ENCODE results near the gene GPR108.
A peak's percentile ranks its signal among the peaks of the same experiment; 100 is the strongest.
"Not testable (repeated sequence)": the region's sequence is repeated elsewhere in the genome, so short reads cannot be mapped to it uniquely, and the experiment has no call there.

GPR108 gene

GRCh38 chr19:6711078-6711361, 26.4 kb downstream of the GPR108 start (continued):
- TF ChIP-seq CREB5 (CRISPR knock-in tag; IDR thresholded peaks at IDR 0.05; ENCODE audit: low read depth) (no peak), ZFP30 (CRISPR knock-in tag; IDR thresholded peaks at IDR 0.05) (no peak)

- 0 out of 3 replicates have a peak, but pooled peaks have one; percentile 29 for ATAC-seq
- TF ChIP-seq ESRRG (CRISPR knock-in tag; IDR thresholded peaks at IDR 0.05) (no peak), OSR1 (CRISPR knock-in tag; IDR thresholded peaks at IDR 0.05) (no peak), TOX (CRISPR knock-in tag; IDR thresholded peaks at IDR 0.05; ENCODE audit: borderline replicate concordance) (no peak), POU6F1 (CRISPR knock-in tag; IDR thresholded peaks at IDR 0.05; ENCODE audit: borderline replicate concordance, low read depth) (no peak), CSDC2 (CRISPR knock-in tag; IDR thresholded peaks at IDR 0.05) (no peak), ZNF565 (CRISPR knock-in tag; conservative IDR thresholded peaks at IDR 0.05; ENCODE audit: low read depth) (no peak), BACH2 (CRISPR knock-in tag; IDR thresholded peaks at IDR 0.05; ENCODE audit: borderline replicate concordance) (no peak), ZC3H10 (CRISPR knock-in tag; IDR thresholded peaks at IDR 0.05) (no peak), PPARA (CRISPR knock-in tag; IDR thresholded peaks at IDR 0.05; ENCODE audit: borderline replicate concordance) (no peak), TCF4 (CRISPR knock-in tag; IDR thresholded peaks at IDR 0.05; ENCODE audit: borderline replicate concordance) (no peak), ARNTL (CRISPR knock-in tag; IDR thresholded peaks at IDR 0.05; ENCODE audit: borderline replicate concordance, low read depth) (no peak), GLIS3 (CRISPR knock-in tag; IDR thresholded peaks at IDR 0.05) (no peak), CREB5 (CRISPR knock-in tag; IDR thresholded peaks at IDR 0.05; ENCODE audit: low read depth) (no peak), ZFP30 (CRISPR knock-in tag; IDR thresholded peaks at IDR 0.05) (no peak), ZNF70 (CRISPR knock-in tag; IDR thresholded peaks at IDR 0.05) (no peak), ZNF8 (CRISPR knock-in tag; IDR thresholded peaks at IDR 0.05) (no peak)
These were observed 26.9 kb downstream of the GPR108 start for GRCh38 chr19:6710273-6711077.

- no peak for ATAC-seq
- no peak for TF ChIP-seq ZNF70 (CRISPR knock-in tag; IDR thresholded peaks at IDR 0.05)
- TF ChIP-seq ZC3H10 (CRISPR knock-in tag; IDR thresholded peaks at IDR 0.05): no peak
- TF ChIP-seq ISL1 (CRISPR knock-in tag; IDR thresholded peaks at IDR 0.05): no peak
- no peak for TF ChIP-seq ZNF565 (CRISPR knock-in tag; conservative IDR thresholded peaks at IDR 0.05; ENCODE audit: low read depth)
- TF ChIP-seq TOX (CRISPR knock-in tag; IDR thresholded peaks at IDR 0.05; ENCODE audit: borderline replicate concordance): no peak
These were observed 27.8 kb downstream of the GPR108 start for GRCh38 chr19:6709549-6709948.

GRCh38 chr19:6708913-6709312, 28.5 kb downstream of the GPR108 start:
- ATAC-seq: not testable (repeated sequence)

- no peak for TF ChIP-seq ZC3H10 (CRISPR knock-in tag; IDR thresholded peaks at IDR 0.05)
- no peak for TF ChIP-seq PPARA (CRISPR knock-in tag; IDR thresholded peaks at IDR 0.05; ENCODE audit: borderline replicate concordance)
- TF ChIP-seq ZNF565 (CRISPR knock-in tag; conservative IDR thresholded peaks at IDR 0.05; ENCODE audit: low read depth): no peak
- TF ChIP-seq SNAI2 (CRISPR knock-in tag; IDR thresholded peaks at IDR 0.05): no peak
- no peak for TF ChIP-seq TCF4 (CRISPR knock-in tag; IDR thresholded peaks at IDR 0.05; ENCODE audit: borderline replicate concordance)
- no peak for TF ChIP-seq OSR1 (CRISPR knock-in tag; IDR thresholded peaks at IDR 0.05)
- TF ChIP-seq ESRRG (CRISPR knock-in tag; IDR thresholded peaks at IDR 0.05): no peak
- no peak for ATAC-seq
These were observed 29.0 kb downstream of the GPR108 start for GRCh38 chr19:6708346-6708745.

GRCh38 chr19:6707658-6708018, 29.7 kb downstream of the GPR108 start:
- no peak for ATAC-seq
- TF ChIP-seq ARNTL (CRISPR knock-in tag; IDR thresholded peaks at IDR 0.05; ENCODE audit: borderline replicate concordance, low read depth): no peak
- TF ChIP-seq ZNF8 (CRISPR knock-in tag; IDR thresholded peaks at IDR 0.05): no peak
- no peak for TF ChIP-seq ZFP3 (CRISPR knock-in tag; IDR thresholded peaks at IDR 0.05)
- TF ChIP-seq SNAI2 (CRISPR knock-in tag; IDR thresholded peaks at IDR 0.05): no peak
- no peak for TF ChIP-seq TCF4 (CRISPR knock-in tag; IDR thresholded peaks at IDR 0.05; ENCODE audit: borderline replicate concordance)
- TF ChIP-seq ZC3H10 (CRISPR knock-in tag; IDR thresholded peaks at IDR 0.05): no peak
- no peak for TF ChIP-seq ZFP30 (CRISPR knock-in tag; IDR thresholded peaks at IDR 0.05)
- TF ChIP-seq ZNF565 (CRISPR knock-in tag; conservative IDR thresholded peaks at IDR 0.05; ENCODE audit: low read depth): no peak
- TF ChIP-seq PATZ1 (CRISPR knock-in tag; IDR thresholded peaks at IDR 0.05; ENCODE audit: borderline replicate concordance): no peak
- TF ChIP-seq PPARA (CRISPR knock-in tag; IDR thresholded peaks at IDR 0.05; ENCODE audit: borderline replicate concordance): no peak
- no peak for TF ChIP-seq ZNF70 (CRISPR knock-in tag; IDR thresholded peaks at IDR 0.05)
- TF ChIP-seq ESRRG (CRISPR knock-in tag; IDR thresholded peaks at IDR 0.05): no peak
- TF ChIP-seq CREB5 (CRISPR knock-in tag; IDR thresholded peaks at IDR 0.05; ENCODE audit: low read depth): no peak
- no peak for TF ChIP-seq CSRNP3 (CRISPR knock-in tag; IDR thresholded peaks at IDR 0.05)
- TF ChIP-seq GLIS3 (CRISPR knock-in tag; IDR thresholded peaks at IDR 0.05): no peak
- no peak for TF ChIP-seq OSR1 (CRISPR knock-in tag; IDR thresholded peaks at IDR 0.05)

All from SK-N-SH treated with all-trans-retinoic acid at 6 μM for 48 hours (cell line).